ENCODE measurements around the gene MAP1LC3A.

DNA sequence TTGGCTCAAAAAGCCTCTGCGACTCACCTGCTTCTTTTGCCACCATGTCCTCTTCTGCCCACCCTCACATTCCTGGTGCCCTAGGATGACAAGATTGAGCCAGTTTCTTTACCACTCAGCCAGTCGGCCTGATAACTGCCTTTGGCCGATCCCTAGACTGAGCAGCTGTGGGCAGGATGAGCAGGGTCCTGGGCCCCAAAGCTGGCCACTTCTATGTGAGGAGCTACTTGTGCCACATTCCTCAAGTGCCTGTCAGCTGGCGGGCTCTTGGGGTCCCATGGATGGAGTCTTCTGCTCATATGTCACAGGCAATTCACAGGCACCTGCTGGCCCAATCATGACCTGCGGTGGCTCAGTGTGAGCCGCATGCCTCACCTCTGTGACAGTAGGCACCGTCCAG lies 25.8 kb upstream of the MAP1LC3A start:
- TF ChIP-seq, protein P1, sequence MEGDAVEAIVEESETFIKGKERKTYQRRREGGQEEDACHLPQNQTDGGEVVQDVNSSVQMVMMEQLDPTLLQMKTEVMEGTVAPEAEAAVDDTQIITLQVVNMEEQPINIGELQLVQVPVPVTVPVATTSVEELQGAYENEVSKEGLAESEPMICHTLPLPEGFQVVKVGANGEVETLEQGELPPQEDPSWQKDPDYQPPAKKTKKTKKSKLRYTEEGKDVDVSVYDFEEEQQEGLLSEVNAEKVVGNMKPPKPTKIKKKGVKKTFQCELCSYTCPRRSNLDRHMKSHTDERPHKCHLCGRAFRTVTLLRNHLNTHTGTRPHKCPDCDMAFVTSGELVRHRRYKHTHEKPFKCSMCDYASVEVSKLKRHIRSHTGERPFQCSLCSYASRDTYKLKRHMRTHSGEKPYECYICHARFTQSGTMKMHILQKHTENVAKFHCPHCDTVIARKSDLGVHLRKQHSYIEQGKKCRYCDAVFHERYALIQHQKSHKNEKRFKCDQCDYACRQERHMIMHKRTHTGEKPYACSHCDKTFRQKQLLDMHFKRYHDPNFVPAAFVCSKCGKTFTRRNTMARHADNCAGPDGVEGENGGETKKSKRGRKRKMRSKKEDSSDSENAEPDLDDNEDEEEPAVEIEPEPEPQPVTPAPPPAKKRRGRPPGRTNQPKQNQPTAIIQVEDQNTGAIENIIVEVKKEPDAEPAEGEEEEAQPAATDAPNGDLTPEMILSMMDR (conservative IDR thresholded peaks at IDR 0.05 in 1 of 2, IDR thresholded peaks at IDR 0.05 in 1 of 2; ENCODE audit: extremely low read depth in 1 of 2, insufficient read depth in 1 of 2, low read depth in 1 of 2, low read length in 2 of 2): no peak
- no peak for TF ChIP-seq EZH2 (IDR thresholded peaks at IDR 0.05; ENCODE audit: borderline replicate concordance, low read length)

Data from mammary epithelial cell (primary cell).